HEK293 (cell line): ENCODE data around the gene BCR.

ENCODE experiments used
- CTCF ChIA-PET: fragments of 350-600 bp; formaldehyde crosslinking; extraction: SDS; loops from one replicate; lab custom pipeline; 2021; ENCODE audit warnings: antibody characterized with exemption; lab: Yijun Ruan, JAX
- POLR2A ChIA-PET: fragments of 300-600 bp; formaldehyde crosslinking; extraction: SDS; loops from one replicate; lab custom pipeline; 2020; ENCODE audit warnings: antibody characterized with exemption, inconsistent platforms; lab: Yijun Ruan, JAX
- H3K27ac ChIP-seq: fragments of 200-500 bp; sonication (Bioruptor generic); 2 replicates; pipeline ENCODE4 v1.5.1; 2014; ENCODE audit warnings: low read depth, low read length, control low read depth, inconsistent platforms; ENCODE audit errors: extremely low read depth
- H3K36me3 ChIP-seq, 2 experiments: fragments of 200-500 bp in 1 of 2; sonication (Bioruptor generic) in 1 of 2; 1 replicate in 1 of 2; 2 replicates in 1 of 2; pipeline ENCODE4 v1.5.1; 2014 to 2017; ENCODE audit warnings: inconsistent platforms in 2 of 2, low read length in 2 of 2; ENCODE audit not compliant: control insufficient read depth in 2 of 2, insufficient read depth in 1 of 2
- H3K4me1 ChIP-seq: fragments of 200-500 bp; sonication (Bioruptor generic); 2 replicates; pipeline ENCODE4 v1.5.1; 2014; ENCODE audit warnings: mild to moderate bottlenecking, low read length, inconsistent platforms; ENCODE audit not compliant: control insufficient read depth, insufficient read depth
- H3K4me3 ChIP-seq: 2 replicates; pipeline ENCODE4 v1.5.1; 2011; ENCODE audit warnings: low read depth, mild to moderate bottlenecking, control low read depth, low read length, moderate library complexity
- H3K9me3 ChIP-seq: fragments of 200-500 bp; sonication (Bioruptor generic); 2 replicates; pipeline ENCODE4 v1.5.1; 2014; ENCODE audit warnings: low read depth, low read length, inconsistent platforms; ENCODE audit not compliant: control insufficient read depth, insufficient read depth
- BCL11A ChIP-seq: fragments of 450-650 bp; formaldehyde crosslinking; IDR thresholded peaks from 2 replicates; pipeline ENCODE4 v1.5.1; 2016; ENCODE audit warnings: low read depth, missing biosample characterization, missing genetic modification characterization
- OSR2 ChIP-seq: fragments of 450-650 bp; formaldehyde crosslinking; IDR thresholded peaks from 2 replicates; pipeline ENCODE4 v1.5.1; 2016; ENCODE audit warnings: missing biosample characterization, missing genetic modification characterization
- PBX3 ChIP-seq: sonication (generic); formaldehyde crosslinking; IDR thresholded peaks from 2 replicates; pipeline ENCODE4 v1.8.1; 2022; ENCODE audit warnings: mild to moderate bottlenecking, moderate library complexity, missing genetic modification reagents
- SP3 ChIP-seq: fragments of 450-650 bp; formaldehyde crosslinking; IDR thresholded peaks from 2 replicates; pipeline ENCODE4 v1.5.1; 2016; ENCODE audit warnings: missing biosample characterization, missing genetic modification characterization
- WT1 ChIP-seq: fragments of 450-650 bp; formaldehyde crosslinking; IDR thresholded peaks from 2 replicates; pipeline ENCODE4 v1.5.1; 2016; ENCODE audit warnings: missing biosample characterization, missing genetic modification characterization
- ZFP41 ChIP-seq: fragments of 450-650 bp; formaldehyde crosslinking; IDR thresholded peaks from 2 replicates; pipeline ENCODE4 v1.5.1; 2016; ENCODE audit warnings: missing biosample characterization, missing genetic modification characterization, borderline replicate concordance
- ZNF146 ChIP-seq: fragments of 450-650 bp; formaldehyde crosslinking; IDR thresholded peaks from 2 replicates; pipeline ENCODE4 v1.5.1; 2016; ENCODE audit warnings: missing biosample characterization, missing genetic modification characterization
- ZNF433 ChIP-seq: fragments of 450-650 bp; formaldehyde crosslinking; IDR thresholded peaks from 2 replicates; pipeline ENCODE4 v1.5.1; 2016; ENCODE audit warnings: missing biosample characterization, missing genetic modification characterization, low read depth
- ZNF518A ChIP-seq: fragments of 450-650 bp; formaldehyde crosslinking; conservative IDR thresholded peaks from 2 replicates; pipeline ENCODE4 v1.5.1; 2016; ENCODE audit warnings: low read depth, missing biosample characterization, missing genetic modification characterization
- ZNF560 ChIP-seq: fragments of 450-650 bp; formaldehyde crosslinking; IDR thresholded peaks from 2 replicates; pipeline ENCODE4 v1.5.1; 2017; ENCODE audit warnings: missing biosample characterization, missing genetic modification characterization, borderline replicate concordance
- ZNF571 ChIP-seq: fragments of 450-650 bp; formaldehyde crosslinking; IDR thresholded peaks from 2 replicates; pipeline ENCODE4 v1.5.0; 2017; ENCODE audit warnings: missing biosample characterization, missing genetic modification characterization
- ZNF600 ChIP-seq: fragments of 450-650 bp; formaldehyde crosslinking; IDR thresholded peaks from 2 replicates; pipeline ENCODE4 v1.5.1; 2016; ENCODE audit warnings: missing biosample characterization, missing genetic modification characterization
- ZNF654 ChIP-seq: fragments of 450-650 bp; formaldehyde crosslinking; IDR thresholded peaks from 2 replicates; pipeline ENCODE4 v1.5.1; 2016; ENCODE audit warnings: low read depth, missing biosample characterization, missing genetic modification characterization
- ZNF701 ChIP-seq: fragments of 450-650 bp; formaldehyde crosslinking; IDR thresholded peaks from 2 replicates; pipeline ENCODE4 v1.5.1; 2016; ENCODE audit warnings: missing biosample characterization, missing genetic modification characterization
- ZNF704 ChIP-seq: fragments of 450-650 bp; formaldehyde crosslinking; IDR thresholded peaks from 2 replicates; pipeline ENCODE4 v1.5.1; 2016; ENCODE audit warnings: missing biosample characterization, missing genetic modification characterization
- ZNF776 ChIP-seq: fragments of 450-650 bp; formaldehyde crosslinking; IDR thresholded peaks from 2 replicates; pipeline ENCODE4 v1.5.0; 2017; ENCODE audit warnings: missing biosample characterization, missing genetic modification characterization, borderline replicate concordance
- ZNF791 ChIP-seq: fragments of 450-650 bp; formaldehyde crosslinking; IDR thresholded peaks from 2 replicates; pipeline ENCODE4 v1.5.1; 2016; ENCODE audit warnings: missing biosample characterization, missing genetic modification characterization

Gene BCR

GRCh38 chr22:23294221-23294620 is 113.9 kb downstream of the BCR start:
- H3K36me3 ChIP-seq = peaks cover 20 to 91% of the 10 kb centered on the region in 2 experiments
- no peak overlapping the region for H3K4me3 ChIP-seq
- no peaks in the 10 kb centered on the region for H3K9me3 ChIP-seq
- no peak for TF ChIP-seq ZNF571 (tag by site-specific recombination)
- TF ChIP-seq, all 188 proteins: peak for 0
- ChIA-PET POLR2A (no interaction called here), CTCF (interaction anchor here (0.6 to 2.0 kb wide), 3 partner anchors 65 to 335 kb away, joined by 3 to 6 read pairs (median 3); no protein-coding TSS in a partner anchor)
- no peaks in the 10 kb centered on the region for H3K4me1 ChIP-seq
- no peak overlapping the region for H3K27ac ChIP-seq

- peaks cover 5 to 77% of the 10 kb centered on the region in 2 experiments for H3K36me3 ChIP-seq
Measured at GRCh38 chr22:23300476-23300875, 120.2 kb downstream of the BCR start.

GRCh38 chr22:23301591-23301990 is 121.3 kb downstream of the BCR start:
- POLR2A ChIA-PET = no interaction called here

More at GRCh38 chr22:23300476-23300875, 120.2 kb downstream of the BCR start:
- ChIA-PET CTCF (interaction anchor here (0.7 to 1.4 kb wide), 2 partner anchors 11 to 125 kb away, joined by 3 to 7 read pairs; no protein-coding TSS in a partner anchor), POLR2A (no interaction called here)
- Histone ChIP-seq H3K9me3 (no peaks in the 10 kb centered on the region), H3K4me3 (no peak overlapping the region), H3K4me1 (peaks cover 1% of the 10 kb centered on the region; the same call in 1 of the 2 replicates), H3K27ac (no peak overlapping the region)
- no peak for TF ChIP-seq OSR2 (tag by site-specific recombination)
- TF ChIP-seq ZNF146 (tag by site-specific recombination) = peak; percentile 0; the same call in 1 of the 2 replicates

More at GRCh38 chr22:23301591-23301990, 121.3 kb downstream of the BCR start:
- Histone ChIP-seq H3K9me3 (no peaks in the 10 kb centered on the region), H3K36me3 (peaks cover 5 to 73% of the 10 kb centered on the region in 2 experiments), H3K4me3 (no peak overlapping the region), H3K4me1 (peaks cover 8% of the 10 kb centered on the region), H3K27ac (no peak overlapping the region)
- no peak for TF ChIP-seq ZNF654 (tag by site-specific recombination)
- no peak for TF ChIP-seq ZNF433 (tag by site-specific recombination)
- no peak for TF ChIP-seq ZFP41 (tag by site-specific recombination)
- TF ChIP-seq ZNF600 (tag by site-specific recombination) = no peak
- TF ChIP-seq ZNF704 (tag by site-specific recombination) = no peak
- no peak for TF ChIP-seq BCL11A (tag by site-specific recombination)
- TF ChIP-seq WT1 = no peak
- no peak for TF ChIP-seq ZNF701 (tag by site-specific recombination)
- TF ChIP-seq ZNF518A (tag by site-specific recombination) = no peak
- TF ChIP-seq ZNF776 = no peak
- TF ChIP-seq ZNF560 = no peak
- TF ChIP-seq PBX3 (CRISPR knock-in tag) = no peak
- no peak for TF ChIP-seq ZNF791
- no peak for TF ChIP-seq SP3 (tag by site-specific recombination)
- CTCF ChIA-PET = interaction anchor here (0.7 to 1.4 kb wide), 2 partner anchors 12 to 79 kb away, joined by 3 to 7 read pairs; no protein-coding TSS in a partner anchor
